ENCODE measurements around the gene HNRNPA0. TPM values are rescaled to one million over a fixed set of nuclear protein-coding genes. Genes with fewer than 3 reads are reported as not detected.
A peak's percentile ranks its signal among the peaks of the same experiment; 100 is the strongest.

The HNRNPA0 gene
- polyA plus RNA-seq, 1 of the 3 experiments (the other 2 are of a cell fraction), result 24.9 TPM

GRCh38 chr5:137747848-137748247, 6.3 kb downstream of the HNRNPA0 start (continued):
- TF ChIP-seq CTCF (IDR thresholded peaks at IDR 0.05) (no peak), MXI1 (IDR thresholded peaks at IDR 0.05; ENCODE audit: low read depth, low read length) (no peak), FOXJ3 (CRISPR knock-in tag; IDR thresholded peaks at IDR 0.05) (no peak), MEF2A (IDR thresholded peaks at IDR 0.05; ENCODE audit: borderline replicate concordance, low read depth) (no peak), TCF12 (IDR thresholded peaks at IDR 0.05) (no peak)

- DNase-seq, result peak; percentile 50
- H3K36me3 ChIP-seq (replicated peaks in 1 of 2; ENCODE audit: control insufficient read depth in 1 of 2, insufficient read depth in 2 of 2, low read length in 1 of 2), result no peaks in the 10 kb centered on the region
These were observed 11.0 kb downstream of the HNRNPA0 start for GRCh38 chr5:137743031-137743640.

More at GRCh38 chr5:137743031-137743640, 11.0 kb downstream of the HNRNPA0 start:
- ChIA-PET POLR2A (interaction anchor here (1.0 to 1.6 kb wide), 3 partner anchors 11 to 114 kb away, joined by 3 to 6 read pairs (median 5); partner anchors contain the start of gene HNRNPA0), CTCF (interaction anchor here (0.6 to 22.5 kb wide), 31 partner anchors 8 to 941 kb away, joined by 3 to 407 read pairs (median 5); no protein-coding TSS in a partner anchor)
- no peak overlapping the region for H3K27ac ChIP-seq (ENCODE audit: low read depth in 2 of 2, low read length in 1 of 2)
- no peak overlapping the region for H3K4me3 ChIP-seq (ENCODE audit: low read depth in 2 of 2, low read length in 1 of 2)
- TF ChIP-seq RAD21 (IDR thresholded peaks at IDR 0.05; ENCODE audit: low read length) (peak; percentile 80), NRF1 (IDR thresholded peaks at IDR 0.05; ENCODE audit: low read depth, low read length) (no peak), SIN3A (IDR thresholded peaks at IDR 0.05; ENCODE audit: borderline replicate concordance, low read depth, low read length) (no peak), CTCF (IDR thresholded peaks at IDR 0.05) (peak; percentile 74), TAF1 (IDR thresholded peaks at IDR 0.05; ENCODE audit: borderline replicate concordance, low read depth, low read length) (no peak), CHD2 (IDR thresholded peaks at IDR 0.05; ENCODE audit: low read length, partially characterized antibody) (no peak), PBX3 (IDR thresholded peaks at IDR 0.05) (no peak), MAX (IDR thresholded peaks at IDR 0.05; ENCODE audit: low read depth) (no peak), MXI1 (IDR thresholded peaks at IDR 0.05; ENCODE audit: low read depth, low read length) (no peak), SMC3 (IDR thresholded peaks at IDR 0.05; ENCODE audit: low read depth, low read length) (peak; percentile 86), FOSL2 (IDR thresholded peaks at IDR 0.05; ENCODE audit: borderline replicate concordance, low read depth) (no peak), GABPA (IDR thresholded peaks at IDR 0.05; ENCODE audit: low read depth) (no peak), EP300 (IDR thresholded peaks at IDR 0.05; ENCODE audit: borderline replicate concordance in 1 of 2, low read depth in 1 of 2, low read length in 1 of 2) (no peak), REST (IDR thresholded peaks at IDR 0.05; ENCODE audit: low read depth, low read length) (no peak), RCOR1 (IDR thresholded peaks at IDR 0.05; ENCODE audit: low read length) (no peak)
- no peak overlapping the region for H2AFZ ChIP-seq (ENCODE audit: low read depth)
- peaks cover 6% of the 10 kb centered on the region for H3F3A ChIP-seq (replicated peaks; ENCODE audit: insufficient read depth)
- H3K27me3 ChIP-seq (ENCODE audit: insufficient read depth), result no peaks in the 10 kb centered on the region
- no peak overlapping the region for H3K9ac ChIP-seq
- no peaks in the 10 kb centered on the region for H3K4me1 ChIP-seq (ENCODE audit: control insufficient read depth in 1 of 2, insufficient read depth in 2 of 2, low read depth in 1 of 2, low read length in 1 of 2)
- H3K9me3 ChIP-seq, result 0 out of 2 replicates have a peak, but pooled peaks cover under 1% of the 10 kb centered on the region
- H3K79me2 ChIP-seq (ENCODE audit: insufficient read depth), result no peaks in the 10 kb centered on the region
- H3K9me2 ChIP-seq, result no peaks in the 10 kb centered on the region
- WGBS (ENCODE audit: low lambda C conversion rate), result 75% methylated on average over 4 of the region's 4 CpGs
- peaks cover 4% of the 10 kb centered on the region for H4K20me1 ChIP-seq (ENCODE audit: insufficient read depth)
- H3K4me2 ChIP-seq, result no peak overlapping the region

Data from SK-N-SH (cell line).